RWPE2 (cell line): ENCODE data around the gene FKBP2.

Experiments
- ATAC-seq: fragments of 200-7000 bp; cut with Tn5 transposase; 3 replicates; pipeline ENCODE4 v1.9.1; 2021; ENCODE audit warnings: low read depth
- DNase-seq: peaks from one replicate; pipeline ENCODE4 v3.0.0-alpha.2; 2020; ENCODE audit warnings: low spot score
- H3K27ac ChIP-seq: fragments of 450-650 bp; 2 replicates; pipeline ENCODE4 v1.5.1; 2017; ENCODE audit warnings: mild to moderate bottlenecking; ENCODE audit not compliant: poor library complexity, severe bottlenecking
- H3K27me3 ChIP-seq: fragments of 250-450 bp; sonication (Bioruptor Pico); 2 replicates; pipeline ENCODE4 v1.5.1; 2021; ENCODE audit warnings: mild to moderate bottlenecking, moderate library complexity; ENCODE audit not compliant: insufficient read depth, poor library complexity, severe bottlenecking
- H3K36me3 ChIP-seq: fragments of 250-450 bp; sonication (Bioruptor Pico); 2 replicates; pipeline ENCODE4 v1.5.1; 2020; ENCODE audit warnings: low read depth, mild to moderate bottlenecking, moderate library complexity
- H3K4me1 ChIP-seq: fragments of 250-450 bp; sonication (Bioruptor Pico); 2 replicates; pipeline ENCODE4 v1.5.1; 2021; ENCODE audit warnings: mild to moderate bottlenecking, moderate library complexity; ENCODE audit not compliant: insufficient read depth, poor library complexity, severe bottlenecking
- H3K4me3 ChIP-seq: fragments of 250-450 bp; sonication (Bioruptor Pico); 2 replicates; pipeline ENCODE4 v1.5.1; 2021; ENCODE audit warnings: mild to moderate bottlenecking, moderate library complexity; ENCODE audit not compliant: severe bottlenecking
- H3K9me3 ChIP-seq: fragments of 250-450 bp; sonication (Bioruptor Pico); 2 replicates; pipeline ENCODE4 v1.5.1; 2021; ENCODE audit warnings: mild to moderate bottlenecking, moderate library complexity; ENCODE audit not compliant: severe bottlenecking
- TF ChIP-seq, protein P1 (sequence below): fragments of 450-650 bp; IDR thresholded peaks from one replicate; pipeline ENCODE4 v1.5.1; 2017; ENCODE audit warnings: mild to moderate bottlenecking, moderate library complexity; ENCODE audit not compliant: poor library complexity, severe bottlenecking

Gene FKBP2

DNA sequence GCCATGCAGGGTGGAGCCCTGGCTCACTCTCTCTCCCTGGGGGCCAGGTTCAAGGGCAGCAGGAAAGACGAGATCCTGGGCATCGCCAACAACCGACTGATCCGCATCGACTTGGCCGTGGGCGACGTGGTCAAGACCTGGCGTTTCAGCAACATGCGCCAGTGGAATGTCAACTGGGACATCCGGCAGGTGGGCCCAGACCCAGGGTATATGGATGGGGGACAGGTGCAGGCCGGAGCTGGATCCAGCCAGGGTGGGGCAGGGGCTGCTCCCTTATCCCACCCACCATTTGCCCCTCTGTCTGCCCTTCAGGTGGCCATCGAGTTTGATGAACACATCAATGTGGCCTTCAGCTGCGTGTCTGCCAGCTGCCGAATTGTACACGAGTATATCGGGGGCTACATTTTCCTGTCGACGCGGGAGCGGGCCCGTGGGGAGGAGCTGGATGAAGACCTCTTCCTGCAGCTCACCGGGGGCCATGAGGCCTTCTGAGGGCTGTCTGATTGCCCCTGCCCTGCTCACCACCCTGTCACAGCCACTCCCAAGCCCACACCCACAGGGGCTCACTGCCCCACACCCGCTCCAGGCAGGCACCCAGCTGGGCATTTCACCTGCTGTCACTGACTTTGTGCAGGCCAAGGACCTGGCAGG is 17.8 kb upstream of the FKBP2 start:
- no peaks in the 10 kb centered on the region for H3K9me3 ChIP-seq
- H3K27ac ChIP-seq: peak overlapping the region; percentile 38
- no peaks in the 10 kb centered on the region for H3K36me3 ChIP-seq
- DNase-seq: no peak
- H3K4me1 ChIP-seq: peaks cover 8% of the 10 kb centered on the region
- TF ChIP-seq, protein P1, sequence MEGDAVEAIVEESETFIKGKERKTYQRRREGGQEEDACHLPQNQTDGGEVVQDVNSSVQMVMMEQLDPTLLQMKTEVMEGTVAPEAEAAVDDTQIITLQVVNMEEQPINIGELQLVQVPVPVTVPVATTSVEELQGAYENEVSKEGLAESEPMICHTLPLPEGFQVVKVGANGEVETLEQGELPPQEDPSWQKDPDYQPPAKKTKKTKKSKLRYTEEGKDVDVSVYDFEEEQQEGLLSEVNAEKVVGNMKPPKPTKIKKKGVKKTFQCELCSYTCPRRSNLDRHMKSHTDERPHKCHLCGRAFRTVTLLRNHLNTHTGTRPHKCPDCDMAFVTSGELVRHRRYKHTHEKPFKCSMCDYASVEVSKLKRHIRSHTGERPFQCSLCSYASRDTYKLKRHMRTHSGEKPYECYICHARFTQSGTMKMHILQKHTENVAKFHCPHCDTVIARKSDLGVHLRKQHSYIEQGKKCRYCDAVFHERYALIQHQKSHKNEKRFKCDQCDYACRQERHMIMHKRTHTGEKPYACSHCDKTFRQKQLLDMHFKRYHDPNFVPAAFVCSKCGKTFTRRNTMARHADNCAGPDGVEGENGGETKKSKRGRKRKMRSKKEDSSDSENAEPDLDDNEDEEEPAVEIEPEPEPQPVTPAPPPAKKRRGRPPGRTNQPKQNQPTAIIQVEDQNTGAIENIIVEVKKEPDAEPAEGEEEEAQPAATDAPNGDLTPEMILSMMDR: no peak
- ATAC-seq: no peak
- no peak overlapping the region for H3K4me3 ChIP-seq
- no peaks in the 10 kb centered on the region for H3K27me3 ChIP-seq

DNA sequence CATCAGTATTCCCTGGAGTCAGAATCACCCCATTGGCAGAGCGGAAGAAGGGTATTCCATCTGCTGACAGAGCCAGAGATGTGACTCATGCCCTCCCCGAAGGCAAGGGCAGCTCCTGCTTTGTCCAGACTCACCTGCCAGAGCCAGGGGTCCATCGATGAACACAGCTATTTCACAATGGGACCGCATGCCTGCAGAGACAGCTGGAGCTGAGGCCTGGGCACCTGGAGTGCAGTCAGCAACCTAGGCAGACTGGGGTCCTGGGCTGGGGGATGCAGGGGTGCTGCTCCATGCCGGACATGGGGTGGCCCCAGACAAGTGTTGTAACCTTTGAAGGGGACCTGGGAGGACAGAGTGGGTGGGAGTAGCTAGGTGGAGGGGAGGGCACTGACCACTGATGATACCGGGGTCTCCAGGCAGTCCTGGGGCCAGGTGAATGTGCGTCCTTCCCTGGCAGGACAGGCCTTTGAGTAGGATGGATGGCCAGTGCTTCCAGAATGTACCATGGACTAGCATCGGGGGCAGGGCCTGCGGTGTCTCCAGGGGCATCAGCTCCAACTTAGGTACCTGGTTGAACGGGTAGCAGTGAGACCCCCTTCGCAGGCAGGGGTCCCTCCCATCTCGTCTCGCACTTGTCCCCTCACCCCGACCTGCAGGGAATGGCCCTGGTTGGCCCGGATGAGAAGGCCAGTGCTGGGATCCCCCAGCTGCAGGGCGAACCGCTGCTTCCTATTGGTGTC is 16.6 kb upstream of the FKBP2 start:
- H3K4me1 ChIP-seq: peaks cover 8% of the 10 kb centered on the region
- H3K9me3 ChIP-seq: no peaks in the 10 kb centered on the region
- ATAC-seq (peak; percentile 53), DNase-seq (peak; percentile 75)
- H3K27ac ChIP-seq: peak overlapping the region; percentile 38
- TF ChIP-seq, protein P1: no peak
- no peaks in the 10 kb centered on the region for H3K36me3 ChIP-seq
- no peaks in the 10 kb centered on the region for H3K27me3 ChIP-seq
- no peak overlapping the region for H3K4me3 ChIP-seq

DNA sequence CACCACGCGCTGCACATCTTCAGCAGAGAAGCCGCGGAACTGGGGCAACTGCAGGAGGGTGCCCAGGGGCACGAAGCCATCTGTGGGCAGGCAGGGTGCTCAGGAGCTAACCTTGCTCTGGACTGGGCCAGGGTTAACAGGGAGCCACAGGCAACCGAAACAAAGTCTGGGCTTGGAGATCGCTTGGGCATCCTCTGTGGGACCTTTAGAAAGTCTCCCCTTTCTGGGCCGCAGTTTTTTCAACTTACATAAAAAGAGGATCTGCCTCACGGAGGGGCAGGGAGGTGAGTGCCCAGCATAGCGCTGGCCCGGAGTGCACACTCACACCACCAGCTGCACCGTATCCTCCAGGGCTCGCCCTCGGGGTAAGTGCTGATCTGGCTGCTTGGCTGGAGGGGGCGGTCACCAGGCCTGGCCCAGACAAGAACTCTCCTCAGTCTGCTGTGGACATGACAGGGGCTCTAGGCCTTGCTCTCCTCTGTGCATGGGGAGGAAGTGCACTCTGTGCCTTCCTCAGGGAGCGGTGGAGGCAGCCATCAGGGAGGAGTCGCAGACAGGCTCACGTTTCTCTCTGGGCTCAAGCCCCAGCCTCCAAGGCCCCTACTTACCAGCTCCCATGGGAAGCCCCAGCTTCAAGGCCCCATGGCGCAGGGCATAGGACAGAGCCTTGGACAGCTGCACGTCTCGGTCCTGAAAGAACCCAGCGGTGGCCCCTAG is 15.8 kb upstream of the FKBP2 start:
- H3K36me3 ChIP-seq: no peaks in the 10 kb centered on the region
- TF ChIP-seq, protein P1: no peak

DNA sequence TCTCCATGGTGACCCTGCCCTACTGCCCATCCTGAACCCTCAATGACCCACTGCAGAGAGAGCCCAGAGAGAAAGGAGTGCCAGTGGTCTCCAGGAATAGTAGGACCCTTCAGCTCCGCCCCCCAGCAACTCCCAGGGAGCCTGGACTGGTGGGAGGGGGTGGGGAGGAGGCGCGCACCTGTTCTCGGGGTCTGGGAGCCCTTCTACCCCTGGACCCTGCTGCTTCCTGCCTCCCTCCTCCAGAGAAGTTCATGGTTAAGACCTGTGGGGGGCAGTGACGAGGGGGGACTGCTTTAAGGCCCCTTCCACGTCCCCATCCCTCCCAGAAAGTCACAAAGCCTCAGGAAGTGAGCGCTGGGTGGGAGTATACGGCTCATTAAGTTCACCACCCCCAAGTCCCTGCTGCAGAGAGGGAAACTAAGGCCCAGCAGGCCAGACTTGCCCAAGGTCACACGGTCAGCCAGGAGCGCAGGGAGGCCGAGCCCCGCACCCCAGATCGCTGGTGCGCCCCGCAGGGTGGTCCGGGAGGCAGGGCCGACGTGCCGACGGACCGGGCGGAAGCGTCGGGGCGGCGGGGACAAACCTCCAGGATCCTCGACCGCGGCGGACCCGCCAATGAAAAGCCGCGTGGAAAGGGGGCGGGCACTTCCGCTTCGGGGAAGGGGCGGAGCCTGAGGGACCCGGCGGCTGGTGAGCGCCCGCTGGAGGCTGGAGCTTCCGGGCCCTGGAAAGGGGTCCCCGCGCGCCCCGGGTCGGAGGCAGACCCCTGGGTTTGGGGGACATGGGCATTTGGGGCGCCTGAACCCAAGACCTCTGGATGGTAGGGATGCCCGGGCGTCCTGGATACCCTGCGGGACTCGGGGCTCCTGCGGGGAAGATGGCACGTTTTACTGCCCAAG is 15.0 kb upstream of the FKBP2 start, which contains the start of the genes NUDT22 and TRPT1:
TSS of gene NUDT22 (plus strand) at position 667 of the 899 bp plus-strand sequence. CDS start 379 bp downstream, outside the sequence.
TSS of gene TRPT1 (minus strand) at position 579 of the 899 bp plus-strand sequence. CDS start at position 253, 326 bp downstream.
- TF ChIP-seq, protein P1: peak; percentile 43
- Histone ChIP-seq H3K4me3 (peak within 1 kb of the TSS; percentile 53), H3K4me1 (peaks cover 8% of the 10 kb centered on the region), H3K36me3 (no peaks in the 10 kb centered on the region), H3K9me3 (no peaks in the 10 kb centered on the region), H3K27me3 (no peaks in the 10 kb centered on the region), H3K27ac (peak within 1 kb of the TSS; percentile 68)
- peak; percentile 60 for ATAC-seq
- DNase-seq: peak; percentile 77

More for the DNA sequence above, 15.8 kb upstream of the FKBP2 start:
- peak overlapping the region; percentile 53 for H3K4me3 ChIP-seq
- H3K27ac ChIP-seq: peak overlapping the region; percentile 68
- ATAC-seq (no peak), DNase-seq (no peak)
- no peaks in the 10 kb centered on the region for H3K9me3 ChIP-seq
- H3K4me1 ChIP-seq: peaks cover 8% of the 10 kb centered on the region
- H3K27me3 ChIP-seq: no peaks in the 10 kb centered on the region
